Epithelial cell of esophagus (primary cell): Measurements from ENCODE around the gene BATF3.

ENCODE experiments used
- DNase-seq: peaks from one replicate; pipeline ENCODE4 v3.0.0; 2010; ENCODE audit warnings: low read depth
- H3K4me3 ChIP-seq: 2 replicates; pipeline ENCODE4 v1.5.1; 2011; ENCODE audit warnings: mild to moderate bottlenecking, low read length, control low read depth
- CTCF ChIP-seq: IDR thresholded peaks from 2 replicates; pipeline ENCODE4 v1.5.1; 2011; ENCODE audit warnings: low read depth, mild to moderate bottlenecking, low read length, control low read depth, inconsistent platforms; ENCODE audit not compliant: insufficient read depth; ENCODE audit errors: missing control alignments

The BATF3 gene

GRCh38 chr1:212702672-212703071 lies 3.0 kb upstream of the BATF3 start:
- TF ChIP-seq CTCF, result no peak
- DNase-seq, result no peak

DNA sequence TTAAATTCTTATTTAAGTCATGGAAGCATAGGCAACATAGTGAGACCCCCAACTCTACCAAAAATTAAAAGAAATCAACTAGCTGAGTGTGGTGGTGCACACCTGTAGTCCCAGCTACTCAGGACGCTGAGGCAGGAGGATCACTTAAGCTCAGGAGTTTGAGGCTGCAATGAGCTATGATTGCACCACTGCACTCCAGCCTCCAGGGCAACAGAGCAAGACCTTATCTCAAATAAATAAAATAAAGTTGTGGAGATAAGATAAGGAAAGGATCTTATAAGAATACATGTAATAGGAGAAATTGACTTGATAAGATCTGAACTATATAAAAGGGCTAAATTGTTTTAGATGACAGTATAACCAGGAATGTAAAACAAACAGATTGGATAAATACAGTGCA lies 2.3 kb upstream of the BATF3 start:
- DNase-seq, result no peak
- no peak overlapping the region for H3K4me3 ChIP-seq
- peak; percentile 5 for TF ChIP-seq CTCF

More at GRCh38 chr1:212702672-212703071, 3.0 kb upstream of the BATF3 start:
- no peak overlapping the region for H3K4me3 ChIP-seq

DNA sequence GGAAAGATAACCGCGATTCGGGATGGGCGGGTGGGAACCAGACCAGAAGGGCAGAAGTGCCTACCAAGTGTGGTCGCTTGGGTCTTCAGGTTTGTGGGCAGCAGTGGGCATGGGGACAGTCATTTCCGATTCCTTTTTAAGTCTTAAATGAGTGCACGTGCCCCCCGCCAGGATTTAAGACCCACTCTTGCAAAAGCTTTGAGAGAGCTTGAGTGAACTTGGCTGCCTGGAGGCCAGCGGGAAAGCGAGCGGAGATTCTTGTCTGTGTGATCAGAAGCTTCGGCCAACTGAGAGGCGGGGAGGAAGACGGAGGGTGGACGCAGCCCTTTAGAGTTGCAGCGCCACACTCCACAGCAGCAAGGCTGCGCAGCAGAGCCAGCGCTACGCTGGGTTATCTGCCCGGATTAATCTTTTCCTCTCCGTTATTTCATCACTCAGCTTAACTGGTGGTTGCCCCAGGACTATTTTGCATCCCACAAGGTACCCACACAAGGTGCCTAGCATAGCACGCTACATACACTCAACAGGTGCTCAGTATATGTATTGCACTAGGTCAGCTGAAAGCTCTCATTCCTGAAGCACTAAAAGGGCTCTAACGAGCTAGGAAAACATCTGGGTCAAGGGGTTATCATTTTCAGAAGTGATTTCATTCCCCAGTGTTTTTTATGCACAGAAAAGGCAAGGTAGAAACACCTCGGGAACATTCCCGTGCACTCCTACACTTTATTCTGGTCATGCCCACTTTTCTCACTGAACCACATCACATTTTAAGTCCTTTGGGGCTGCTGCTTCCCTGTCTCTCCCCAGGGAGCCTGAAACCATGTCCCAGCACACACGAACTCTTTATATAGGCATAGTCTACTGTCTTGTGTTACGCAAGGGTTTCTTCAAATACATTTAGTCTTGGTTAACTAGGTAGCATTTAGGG lies 1.5 kb upstream of the BATF3 start:
- H3K4me3 ChIP-seq, result no peak overlapping the region
- no peak for TF ChIP-seq CTCF
- DNase-seq, result peak; percentile 14

DNA sequence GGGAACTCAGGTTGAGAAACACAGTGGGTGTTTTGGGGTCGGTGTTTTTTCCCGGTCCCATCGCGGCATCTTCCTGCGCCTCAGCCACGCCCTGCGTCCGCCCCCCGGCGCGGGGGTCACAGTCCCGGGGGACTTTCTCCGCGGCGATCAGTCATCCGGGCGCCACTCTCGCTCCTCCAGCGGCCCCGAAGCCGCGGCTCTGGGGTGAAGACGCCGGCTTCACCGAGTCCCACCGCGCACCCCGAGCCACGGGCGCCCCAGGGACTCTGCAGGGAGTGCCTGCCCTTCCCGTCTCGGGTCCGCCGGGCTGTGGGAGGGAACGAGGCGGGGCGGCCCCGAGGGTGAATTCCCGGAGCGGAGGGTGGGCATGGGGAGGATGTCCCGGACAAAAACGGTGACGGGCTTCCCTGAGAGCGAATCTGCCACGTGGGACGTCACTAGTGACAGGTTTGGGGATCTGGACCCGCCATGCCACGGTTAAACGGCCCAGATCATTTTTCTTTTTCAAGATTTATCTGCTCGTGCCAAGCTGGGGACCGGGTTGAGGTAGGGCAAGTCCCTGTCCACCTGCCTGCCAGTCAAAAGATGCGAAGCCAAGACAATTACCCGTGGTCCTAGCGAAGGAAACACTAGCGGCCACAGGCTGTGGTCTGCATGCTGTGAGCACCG lies 717 bp upstream of the BATF3 start:
- no peak for DNase-seq
- no peak for TF ChIP-seq CTCF
- H3K4me3 ChIP-seq, result peak overlapping the region; percentile 19

DNA sequence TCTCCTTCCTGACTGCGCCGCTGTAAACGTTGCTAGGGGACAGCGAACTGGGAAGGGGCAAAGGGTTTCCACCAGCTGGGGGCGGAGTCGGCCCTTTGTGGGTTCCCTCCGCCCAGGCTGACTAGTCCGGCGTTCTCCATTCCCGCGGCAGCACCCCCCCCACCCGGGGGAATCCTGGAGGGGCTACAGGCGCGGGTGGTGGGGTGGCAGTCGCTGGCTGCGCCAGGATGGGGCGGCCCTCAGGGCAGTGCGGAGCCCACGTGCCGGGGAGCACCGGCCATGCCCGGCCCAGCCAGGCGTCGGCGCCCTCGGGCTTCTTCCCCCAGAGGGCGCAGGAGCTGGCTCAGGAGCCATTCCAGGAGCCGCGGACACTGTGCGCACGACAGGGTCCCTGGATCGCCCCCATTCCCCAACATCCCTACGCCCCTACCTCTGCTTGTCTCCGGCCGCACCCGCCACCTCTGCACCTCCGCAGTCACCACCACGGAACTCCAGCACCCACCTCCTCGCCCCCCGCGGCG lies 476 bp downstream of the BATF3 start:
- TF ChIP-seq CTCF, result peak; percentile 37
- DNase-seq, result peak; percentile 32
- peak overlapping the region; percentile 34 for H3K4me3 ChIP-seq

GRCh38 chr1:212698467-212699103 lies 1.1 kb downstream of the BATF3 start:
- no peak for TF ChIP-seq CTCF
- DNase-seq, result peak; percentile 36
- H3K4me3 ChIP-seq, result peak overlapping the region; percentile 34
